Stomach (tissue), 4 donors: ENCODE data around the gene EIF2S2.

Source experiments
- CTCF ChIP-seq, 7 experiments: fragments of 450-650 bp in 4 of 7; fragments of 200-600 bp in 3 of 7; sonication (generic) in 3 of 7; IDR thresholded peaks; one replicate each; pipeline ENCODE4 v1.5.1; 2016 to 2019; ENCODE audit warnings: antibody characterized with exemption in 7 of 7, control low read depth in 2 of 7, mild to moderate bottlenecking in 1 of 7
- EP300 ChIP-seq: sonication (generic); formaldehyde crosslinking; IDR thresholded peaks from one replicate; pipeline ENCODE4 v1.6.1; 2017; ENCODE audit warnings: antibody characterized with exemption
- POLR2A ChIP-seq, 4 donors: fragments of 450-650 bp; IDR thresholded peaks; one replicate each; pipeline ENCODE4 v1.6.1; 2016; ENCODE audit warnings: antibody characterized with exemption in 4 of 4, control low read depth in 2 of 4, mild to moderate bottlenecking in 1 of 4, moderate library complexity in 1 of 4
- POLR2AphosphoS5 ChIP-seq, 3 donors: sonication (generic); formaldehyde crosslinking; IDR thresholded peaks; one replicate each; pipeline ENCODE4 v1.6.1; 2016; ENCODE audit warnings: antibody characterized with exemption in 3 of 3

- no peak for TF ChIP-seq CTCF (IDR thresholded peaks at IDR 0.05)
- TF ChIP-seq POLR2A (IDR thresholded peaks at IDR 0.05) = no peak
- TF ChIP-seq POLR2AphosphoS5 (IDR thresholded peaks at IDR 0.05) = no peak
- no peak for TF ChIP-seq EP300
Measured at GRCh38 chr20:34076952-34077351, 35.1 kb downstream of the EIF2S2 start.
